H1 (cell line): ENCODE results near the gene COMT. TPM values are rescaled to one million over a fixed set of nuclear protein-coding genes. Genes with fewer than 3 reads are reported as not detected.

Source experiments
- ASH2L ChIP-seq: fragments of 200-600, 300-600 bp; sonication (generic); IDR thresholded peaks from one replicate; pipeline ENCODE4 v1.7.1; 2017; ENCODE audit warnings: low read length
- HDAC2 ChIP-seq, 2 experiments: fragments of 300-600 bp in 1 of 2; sonication (generic) in 1 of 2; IDR thresholded peaks; 2 replicates each; pipeline ENCODE4 v1.6.1; 2011 to 2012; ENCODE audit warnings: low read depth in 2 of 2, low read length in 2 of 2, mild to moderate bottlenecking in 2 of 2, moderate library complexity in 2 of 2, borderline replicate concordance in 1 of 2, inconsistent platforms in 1 of 2
- TAF1 ChIP-seq: IDR thresholded peaks from 2 replicates; pipeline ENCODE4 v1.6.1; 2011; ENCODE audit warnings: mild to moderate bottlenecking, low read depth, low read length
- TCF12 ChIP-seq: IDR thresholded peaks from 2 replicates; pipeline ENCODE4 v1.6.1; 2011; ENCODE audit warnings: low read depth, mild to moderate bottlenecking, low read length
- polyA plus RNA-seq, 7 experiments: library from polyadenylated mRNA; depleted of rRNA in 3 of 7; stranded (reverse) in 5 of 7; unstranded in 2 of 7; fragments of >200 nt in 5 of 7; fragments of 200-250 nt in 2 of 7; gene quantifications; 1 replicate in 5 of 7; 2 replicates in 1 of 7; 4 replicates in 1 of 7; pipeline versions ENCODE4 v1.2.1 to v1.2.3, GENCODE V29; 2011 to 2013; ENCODE audit warnings: missing spikeins in 2 of 7, mixed read lengths in 2 of 7
- total RNA-seq: library from RNA; stranded (reverse); fragmentation: NEBNext Ultra II Directional; extraction: Animal tissue kit (Norgen Biotek cat#: 25700); gene quantifications from 2 replicates; pipeline ENCODE4 v1.2.1, GENCODE V29; 2021

Gene COMT
- total and polyA plus RNA-seq, 2 of the 8 experiments (the other 6 are each of a cell fraction or from before 2014, with no cell fraction given), result 15.2 to 33.7 TPM

GRCh38 chr22:19969141-19969928, 27.8 kb downstream of the COMT start (continued):
- no peak for TF ChIP-seq TAF1
- TF ChIP-seq ASH2L, result no peak
- TF ChIP-seq HDAC2 (IDR thresholded peaks at IDR 0.05; ENCODE audit: borderline replicate concordance in 1 of 2, low read depth in 2 of 2, low read length in 2 of 2), result no peak
- no peak for TF ChIP-seq TCF12
